RWPE1 (cell line): Measurements from ENCODE around the gene TRAPPC5.

Experiments used
- CTCF ChIA-PET: fragments of 350-600 bp; sonication (Branson Sonifier 250); formaldehyde crosslinking; extraction: SDS; loops from one replicate; lab custom pipeline; 2021; lab: Yijun Ruan, JAX
- POLR2A ChIA-PET: fragments of 400-600 bp; formaldehyde crosslinking; extraction: SDS; loops from one replicate; lab custom pipeline; 2020; ENCODE audit warnings: antibody characterized with exemption; ENCODE audit not compliant: low non-redundant PET; lab: Yijun Ruan, JAX
- DNase-seq: peaks from one replicate; pipeline ENCODE4 v3.0.0; 2012; ENCODE audit warnings: low spot score
- H3K27ac ChIP-seq: fragments of 450-650 bp; 2 replicates; pipeline ENCODE4 v1.5.1; 2017
- TF ChIP-seq, protein P1 (sequence below): fragments of 450-650 bp; conservative IDR thresholded peaks from 2 replicates; pipeline ENCODE4 v1.5.1; 2017; ENCODE audit warnings: low read depth, mild to moderate bottlenecking

TRAPPC5 gene

DNA sequence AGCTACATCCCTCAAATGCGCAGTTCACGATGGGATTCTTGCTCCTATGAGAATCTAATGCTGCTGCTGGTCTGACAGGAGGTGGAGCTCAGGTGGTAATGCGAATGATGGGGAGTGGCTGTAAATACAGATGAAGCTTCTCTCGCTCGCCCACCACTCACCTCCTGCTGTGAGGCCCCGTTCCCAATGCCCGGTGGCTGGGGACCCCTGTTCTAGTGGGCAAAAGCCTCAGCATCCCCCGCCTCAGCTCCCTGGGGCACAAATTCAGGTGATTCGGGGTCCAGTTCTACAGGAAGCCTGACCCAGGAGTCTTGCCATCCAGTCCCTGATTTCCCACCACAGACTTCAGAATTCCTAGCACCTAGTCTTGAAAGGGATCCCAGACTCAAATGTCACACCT is 8.1 kb upstream of the TRAPPC5 start:
- no peak for DNase-seq
- CTCF ChIA-PET = interaction anchor here (0.7 to 1.5 kb wide), 3 partner anchors 8 to 104 kb away, joined by 3 to 5 read pairs (median 4); partner anchors contain the start of gene TRAPPC5
- TF ChIP-seq, protein P1, sequence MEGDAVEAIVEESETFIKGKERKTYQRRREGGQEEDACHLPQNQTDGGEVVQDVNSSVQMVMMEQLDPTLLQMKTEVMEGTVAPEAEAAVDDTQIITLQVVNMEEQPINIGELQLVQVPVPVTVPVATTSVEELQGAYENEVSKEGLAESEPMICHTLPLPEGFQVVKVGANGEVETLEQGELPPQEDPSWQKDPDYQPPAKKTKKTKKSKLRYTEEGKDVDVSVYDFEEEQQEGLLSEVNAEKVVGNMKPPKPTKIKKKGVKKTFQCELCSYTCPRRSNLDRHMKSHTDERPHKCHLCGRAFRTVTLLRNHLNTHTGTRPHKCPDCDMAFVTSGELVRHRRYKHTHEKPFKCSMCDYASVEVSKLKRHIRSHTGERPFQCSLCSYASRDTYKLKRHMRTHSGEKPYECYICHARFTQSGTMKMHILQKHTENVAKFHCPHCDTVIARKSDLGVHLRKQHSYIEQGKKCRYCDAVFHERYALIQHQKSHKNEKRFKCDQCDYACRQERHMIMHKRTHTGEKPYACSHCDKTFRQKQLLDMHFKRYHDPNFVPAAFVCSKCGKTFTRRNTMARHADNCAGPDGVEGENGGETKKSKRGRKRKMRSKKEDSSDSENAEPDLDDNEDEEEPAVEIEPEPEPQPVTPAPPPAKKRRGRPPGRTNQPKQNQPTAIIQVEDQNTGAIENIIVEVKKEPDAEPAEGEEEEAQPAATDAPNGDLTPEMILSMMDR = no peak
- no peak overlapping the region for H3K27ac ChIP-seq
- POLR2A ChIA-PET = no interaction called here

DNA sequence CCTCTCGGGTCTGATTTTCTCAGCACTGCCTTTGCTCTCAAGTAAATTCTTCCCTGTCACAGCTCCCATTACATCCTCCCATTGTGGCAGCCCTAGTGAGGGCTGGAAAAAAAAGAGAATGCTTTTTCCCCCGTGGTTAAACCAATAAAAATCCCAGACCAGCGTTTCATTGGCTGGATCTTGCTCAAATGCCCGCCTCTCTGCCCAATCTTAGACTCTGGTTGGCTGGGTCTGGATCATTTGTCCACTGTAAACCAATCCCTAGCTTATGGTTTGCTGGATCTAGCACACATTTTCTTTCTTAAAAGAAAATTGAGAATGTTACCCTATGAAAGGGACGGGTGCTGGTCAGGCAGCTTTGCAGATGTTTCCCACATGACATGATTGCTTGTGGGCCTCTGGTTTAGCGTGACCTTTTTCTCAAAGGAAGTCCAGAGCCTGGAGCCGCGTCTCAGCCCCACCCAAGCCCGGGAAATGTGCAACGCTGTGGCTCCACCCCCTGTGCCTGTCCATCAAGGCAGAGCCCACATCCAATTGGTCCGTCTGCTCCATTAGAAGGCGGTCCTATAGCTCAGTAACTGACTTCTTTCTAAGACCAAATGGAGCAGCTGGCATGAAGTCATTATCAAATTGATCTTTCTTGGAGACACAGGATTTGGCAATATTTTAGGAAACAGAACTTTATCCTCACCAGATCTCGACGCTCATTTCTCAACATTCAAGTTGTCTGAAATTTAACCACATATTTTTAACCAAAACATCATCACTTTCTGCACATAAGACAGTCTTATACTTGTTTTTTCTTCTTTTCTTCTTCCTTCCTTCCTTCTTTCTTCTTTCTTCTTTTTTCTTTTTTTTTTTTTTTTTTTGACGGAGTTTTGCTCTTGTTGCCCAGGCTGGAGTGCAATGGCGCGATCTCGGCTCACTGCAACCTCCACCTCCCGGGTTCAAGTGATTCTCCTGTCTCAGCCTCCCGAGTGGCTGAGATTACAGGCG is 6.3 kb upstream of the TRAPPC5 start:
- ChIA-PET CTCF (interaction anchor here (0.6 to 0.9 kb wide), 2 partner anchors 17 to 106 kb away, joined by 3 read pairs; no protein-coding TSS in a partner anchor), POLR2A (no interaction called here)
- peak; percentile 88 for DNase-seq
- TF ChIP-seq, protein P1 = no peak
- no peak overlapping the region for H3K27ac ChIP-seq

DNA sequence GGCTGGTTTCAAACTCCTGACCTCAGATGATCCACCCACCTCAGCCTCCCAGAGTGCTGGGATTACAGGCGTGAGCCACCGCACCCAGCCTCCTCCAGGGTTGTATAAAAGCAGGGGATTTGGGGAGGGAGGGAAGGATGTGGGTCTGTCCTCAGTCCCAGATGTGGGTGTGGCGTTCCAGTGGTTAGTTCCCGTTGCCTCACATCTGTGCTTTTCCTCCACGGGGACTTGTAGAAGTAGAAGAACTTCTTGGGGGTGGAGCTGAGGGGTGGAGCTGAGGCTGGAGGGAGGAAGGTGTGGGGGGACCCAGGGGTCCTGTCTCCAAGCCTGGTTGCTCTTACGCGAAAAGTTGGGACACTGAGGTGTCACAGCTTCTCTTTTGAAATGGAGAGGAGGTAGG is 4.3 kb upstream of the TRAPPC5 start:
- no peak overlapping the region for H3K27ac ChIP-seq
- no peak for DNase-seq
- TF ChIP-seq, protein P1 = no peak
- ChIA-PET POLR2A (interaction anchor here (0.6 kb wide), 1 partner anchor 9 kb away, joined by 5 read pairs; no protein-coding TSS in a partner anchor), CTCF (no interaction called here)

DNA sequence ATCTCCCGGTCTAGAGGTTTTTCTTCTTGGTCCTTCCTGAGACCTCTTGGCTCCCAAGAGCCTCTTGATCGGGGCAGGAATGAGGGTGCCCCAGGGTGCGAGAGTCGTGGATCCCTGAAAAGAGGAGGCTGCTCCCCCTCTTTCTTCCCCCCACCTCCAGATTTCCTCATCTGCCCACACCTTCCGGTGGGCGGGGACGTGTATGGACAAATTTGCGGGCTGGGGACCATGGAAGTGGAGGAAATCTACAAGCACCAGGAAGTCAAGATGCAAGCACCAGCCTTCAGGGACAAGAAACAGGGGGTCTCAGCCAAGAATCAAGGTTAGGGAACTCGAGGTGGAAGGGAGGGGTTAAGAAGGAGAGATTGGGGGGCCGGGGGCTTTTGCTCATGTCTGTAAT is 3.8 kb upstream of the TRAPPC5 start, which contains the start of gene MCEMP1:
Gene MCEMP1, plus strand, starts transcription at position 237 of the 400 bp plus-strand sequence. Its CDS starts 31 bp downstream, at position 268.
- DNase-seq = no peak
- CTCF ChIA-PET = no interaction called here

DNA sequence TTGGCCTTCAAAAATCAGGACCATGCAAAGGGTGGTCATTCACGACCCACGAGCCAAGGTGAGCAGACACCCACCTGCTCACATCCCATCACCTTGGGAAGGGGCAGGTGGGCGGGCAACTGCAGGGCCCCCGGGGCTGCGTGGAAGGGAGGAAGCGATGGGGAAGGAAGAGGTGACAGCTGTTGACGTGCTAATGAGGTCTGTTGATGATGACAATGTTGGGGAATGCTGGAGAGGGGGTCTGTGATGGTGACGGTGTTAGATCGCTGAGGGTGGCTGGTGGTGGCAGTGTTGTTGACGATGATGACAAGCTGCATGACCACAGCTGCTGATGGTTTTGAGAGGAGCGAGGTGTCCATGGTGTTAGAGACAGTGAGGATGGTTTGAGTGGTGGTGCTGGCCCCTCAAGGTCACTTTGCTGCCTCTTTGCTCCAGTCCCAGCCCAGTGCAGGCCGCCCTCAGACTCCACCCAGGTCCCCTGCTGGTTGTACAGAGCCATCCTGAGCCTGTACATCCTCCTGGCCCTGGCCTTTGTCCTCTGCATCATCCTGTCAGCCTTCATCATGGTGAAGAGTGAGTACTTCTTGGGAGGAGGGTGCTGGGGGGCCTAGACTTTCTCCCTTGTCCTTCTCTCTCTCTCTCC is 2.8 kb upstream of the TRAPPC5 start:
- H3K27ac ChIP-seq = no peak overlapping the region
- ChIA-PET POLR2A (no interaction called here), CTCF (interaction anchor here (0.7 to 1.4 kb wide), 3 partner anchors 9 to 221 kb away, joined by 3 to 6 read pairs (median 4); no protein-coding TSS in a partner anchor)
- TF ChIP-seq, protein P1 = no peak
- no peak for DNase-seq

More for the DNA sequence above, 3.8 kb upstream of the TRAPPC5 start, which contains the start of gene MCEMP1:
- no peak within 1 kb of the TSS for H3K27ac ChIP-seq
- TF ChIP-seq, protein P1 = no peak
- POLR2A ChIA-PET = interaction anchor here (0.6 kb wide), 1 partner anchor 10 kb away, joined by 5 read pairs; no protein-coding TSS in a partner anchor
